Calu3 (cell line): ENCODE results near the gene HRCT1. TPM values are rescaled to one million over a fixed set of nuclear protein-coding genes. Genes with fewer than 3 reads are reported as not detected.

Experiments
- BruUV-seq: library from RNA; stranded (reverse); fragments of 400-500 nt; replicated peaks from 2 replicates; lab custom pipeline; 2021; lab: Mats Ljungman, UMichigan
- CTCF ChIA-PET: fragments of 300-600 bp; sonication (Branson Sonifier 250); formaldehyde crosslinking; loops from one replicate; lab custom pipeline; 2022; ENCODE audit warnings: antibody characterized with exemption; lab: Charles Lee
- DNase-seq: peaks from one replicate; pipeline ENCODE4 v3.0.0; 2022
- H3K27ac Mint-ChIP-seq: one replicate; pipeline ENCODE4 v1.8.0; 2022; ENCODE audit warnings: mixed read lengths; ENCODE audit not compliant: unreplicated experiment
- H3K27me3 Mint-ChIP-seq: one replicate; pipeline ENCODE4 v1.8.0; 2022; ENCODE audit warnings: mixed read lengths; ENCODE audit not compliant: unreplicated experiment
- H3K36me3 Mint-ChIP-seq: one replicate; pipeline ENCODE4 v1.8.0; 2022; ENCODE audit warnings: mild to moderate bottlenecking, moderate library complexity, mixed read lengths; ENCODE audit not compliant: insufficient read depth, unreplicated experiment
- H3K4me1 Mint-ChIP-seq: one replicate; pipeline ENCODE4 v1.8.0; 2022; ENCODE audit warnings: mild to moderate bottlenecking, low read depth, mixed read lengths; ENCODE audit not compliant: unreplicated experiment
- H3K4me3 Mint-ChIP-seq: one replicate; pipeline ENCODE4 v1.8.0; 2022; ENCODE audit warnings: mild to moderate bottlenecking, low read depth, moderate library complexity, mixed read lengths; ENCODE audit not compliant: unreplicated experiment
- H3K9me3 Mint-ChIP-seq: one replicate; pipeline ENCODE4 v1.8.0; 2022; ENCODE audit warnings: low read depth, mixed read lengths; ENCODE audit not compliant: unreplicated experiment
- intact Hi-C: fragments of 100-400 bp; cut with micrococcal nuclease; formaldehyde crosslinking; loops from one replicate; pipeline ENCODE4 v1.10.0; 2022; ENCODE audit not compliant: unreplicated experiment
- total RNA-seq: library from RNA; stranded (reverse); gene quantifications from 2 replicates; pipeline ENCODE4 v1.2.3, GENCODE V29; 2022
- TF ChIP-seq, protein P1 (sequence below): fragments of 200-600 bp; IDR thresholded peaks from one replicate; pipeline ENCODE4 v1.8.0; 2022; ENCODE audit warnings: antibody characterized with exemption; ENCODE audit not compliant: unreplicated experiment

HRCT1 gene
- total RNA-seq, 1 experiment from 2014 or later: 0.90 TPM

DNA sequence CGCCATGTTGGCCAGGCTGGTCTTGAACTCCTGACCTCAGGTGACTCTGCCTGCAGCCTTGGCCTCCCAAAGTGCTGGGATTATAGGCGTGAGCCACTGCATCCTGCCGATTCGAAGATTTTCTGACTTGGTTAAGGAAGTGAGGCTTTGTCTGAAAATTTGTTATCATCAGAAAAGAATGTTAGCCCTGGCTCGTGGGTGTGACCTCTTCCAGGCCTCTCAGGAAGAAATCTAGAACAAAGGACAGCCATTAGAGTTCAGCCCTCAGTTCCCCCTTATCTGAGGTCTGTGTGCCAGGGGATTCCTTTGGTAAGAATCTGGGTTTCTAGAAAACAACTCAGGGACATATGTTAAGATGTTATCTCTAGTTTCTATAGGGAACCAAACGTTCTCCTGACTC, 45.7 kb downstream of the HRCT1 start:
- intact Hi-C loops: no loop called here
- DNase-seq: no peak
- CTCF ChIA-PET: no interaction called here
- Mint-ChIP-seq H3K27ac (no peak overlapping the region), H3K4me1 (peaks cover 13% of the 10 kb centered on the region), H3K27me3 (peaks cover 7% of the 10 kb centered on the region), H3K9me3 (no peaks in the 10 kb centered on the region), H3K36me3 (no peaks in the 10 kb centered on the region), H3K4me3 (no peak overlapping the region)
- TF ChIP-seq, protein P1, sequence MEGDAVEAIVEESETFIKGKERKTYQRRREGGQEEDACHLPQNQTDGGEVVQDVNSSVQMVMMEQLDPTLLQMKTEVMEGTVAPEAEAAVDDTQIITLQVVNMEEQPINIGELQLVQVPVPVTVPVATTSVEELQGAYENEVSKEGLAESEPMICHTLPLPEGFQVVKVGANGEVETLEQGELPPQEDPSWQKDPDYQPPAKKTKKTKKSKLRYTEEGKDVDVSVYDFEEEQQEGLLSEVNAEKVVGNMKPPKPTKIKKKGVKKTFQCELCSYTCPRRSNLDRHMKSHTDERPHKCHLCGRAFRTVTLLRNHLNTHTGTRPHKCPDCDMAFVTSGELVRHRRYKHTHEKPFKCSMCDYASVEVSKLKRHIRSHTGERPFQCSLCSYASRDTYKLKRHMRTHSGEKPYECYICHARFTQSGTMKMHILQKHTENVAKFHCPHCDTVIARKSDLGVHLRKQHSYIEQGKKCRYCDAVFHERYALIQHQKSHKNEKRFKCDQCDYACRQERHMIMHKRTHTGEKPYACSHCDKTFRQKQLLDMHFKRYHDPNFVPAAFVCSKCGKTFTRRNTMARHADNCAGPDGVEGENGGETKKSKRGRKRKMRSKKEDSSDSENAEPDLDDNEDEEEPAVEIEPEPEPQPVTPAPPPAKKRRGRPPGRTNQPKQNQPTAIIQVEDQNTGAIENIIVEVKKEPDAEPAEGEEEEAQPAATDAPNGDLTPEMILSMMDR: no peak
- BruUV-seq: no TSS peak

DNA sequence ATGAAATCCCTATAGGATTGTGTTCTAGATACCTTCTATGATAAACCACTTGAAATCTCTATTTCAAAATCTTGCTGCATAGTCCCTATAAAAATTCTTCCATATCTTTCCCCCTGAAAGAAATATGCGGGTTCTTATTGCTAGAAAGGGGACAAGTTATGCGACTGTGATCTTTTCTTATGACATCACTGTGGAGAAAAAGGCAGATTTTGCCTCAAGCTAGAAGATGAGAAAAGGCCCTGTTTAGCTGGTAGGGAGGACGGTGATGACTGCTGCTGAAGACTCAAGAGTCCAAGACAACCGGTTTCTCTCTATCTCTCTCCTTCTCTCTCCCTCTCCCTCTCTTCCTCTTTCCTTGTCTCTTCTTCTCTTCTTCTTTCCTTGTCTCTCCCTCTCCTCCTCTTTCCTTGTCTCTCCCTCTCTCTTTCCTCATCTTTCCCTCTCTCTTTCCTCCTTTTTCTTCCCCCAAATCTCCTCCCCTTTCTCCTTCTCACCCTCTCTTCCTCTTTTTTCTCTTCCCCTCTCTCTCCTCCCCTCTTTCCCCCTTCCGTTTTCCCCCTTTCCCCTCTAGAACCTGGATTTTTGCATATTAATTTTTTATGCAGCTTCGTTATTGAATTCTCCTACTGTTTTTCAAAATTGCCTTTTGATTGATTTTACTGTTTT, 46.7 kb downstream of the HRCT1 start:
- peaks cover 13% of the 10 kb centered on the region for H3K4me1 Mint-ChIP-seq
- H3K4me3 Mint-ChIP-seq: no peak overlapping the region
- H3K36me3 Mint-ChIP-seq: no peaks in the 10 kb centered on the region
- DNase-seq: no peak
- TF ChIP-seq, protein P1: no peak
- H3K9me3 Mint-ChIP-seq: no peaks in the 10 kb centered on the region
- no peak overlapping the region for H3K27ac Mint-ChIP-seq
- intact Hi-C loops: no loop called here
- no TSS peak for BruUV-seq
- H3K27me3 Mint-ChIP-seq: peaks cover 16% of the 10 kb centered on the region
- CTCF ChIA-PET: no interaction called here

DNA sequence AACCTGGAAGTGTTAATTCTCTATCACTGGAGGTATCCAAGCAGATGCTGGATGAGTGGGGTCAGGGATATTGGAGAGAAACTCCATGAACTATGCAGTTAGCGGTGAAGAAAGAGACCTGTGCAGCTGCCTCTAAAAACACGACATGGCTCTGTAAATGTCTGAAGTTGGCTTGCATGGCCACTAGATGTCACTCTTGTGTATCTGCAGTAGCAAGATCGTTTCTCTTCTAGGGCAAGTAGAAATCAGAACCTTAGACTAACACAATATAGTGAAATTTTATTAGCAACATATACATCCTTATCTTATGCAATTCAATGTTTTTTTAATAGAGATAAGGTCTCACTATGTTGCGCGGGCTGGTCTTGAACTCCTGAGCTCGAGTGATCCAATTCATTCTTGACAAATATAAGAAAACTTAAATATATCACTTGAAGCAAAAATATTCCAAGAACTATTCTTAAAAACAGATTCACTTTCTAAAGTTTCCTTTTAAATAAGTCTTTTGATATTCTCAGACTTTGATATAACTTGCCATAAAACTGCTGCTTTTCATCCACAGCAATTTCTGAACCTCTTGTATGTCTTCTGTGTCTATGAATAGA, 49.0 kb downstream of the HRCT1 start:
- H3K27ac Mint-ChIP-seq: no peak overlapping the region
- intact Hi-C loops: loop anchor here (1.0 kb wide), 1 partner anchor 68 kb away; no protein-coding TSS in a partner anchor

DNA sequence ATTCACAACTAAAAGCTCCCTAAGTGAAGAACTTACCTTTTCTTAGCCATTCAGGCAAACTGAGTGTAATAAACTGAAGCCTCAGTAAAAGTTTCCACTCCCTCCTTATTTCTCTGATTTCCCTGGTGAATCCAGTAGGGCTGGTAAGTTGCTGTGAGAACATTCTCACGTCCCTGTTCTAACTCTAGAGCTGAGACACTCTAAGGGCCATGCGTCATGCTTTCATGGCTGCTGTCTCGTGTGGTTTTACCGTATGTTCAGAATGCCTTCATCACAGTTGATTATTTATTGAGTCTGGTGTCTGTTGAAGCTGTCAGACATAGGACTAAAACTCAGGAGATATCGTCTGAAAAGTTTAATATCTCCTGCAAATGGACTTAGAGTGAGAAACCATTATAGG, 50.6 kb downstream of the HRCT1 start:
- H3K4me1 Mint-ChIP-seq: no peaks in the 10 kb centered on the region
- TF ChIP-seq, protein P1: no peak
- intact Hi-C loops: no loop called here
- H3K27ac Mint-ChIP-seq: no peak overlapping the region
- CTCF ChIA-PET: no interaction called here
- peaks cover 54% of the 10 kb centered on the region for H3K27me3 Mint-ChIP-seq
- no peak overlapping the region for H3K4me3 Mint-ChIP-seq
- no peaks in the 10 kb centered on the region for H3K9me3 Mint-ChIP-seq
- no TSS peak for BruUV-seq
- DNase-seq: no peak
- H3K36me3 Mint-ChIP-seq: no peaks in the 10 kb centered on the region

More for the DNA sequence above, 49.0 kb downstream of the HRCT1 start:
- H3K27me3 Mint-ChIP-seq: peaks cover 40% of the 10 kb centered on the region
- CTCF ChIA-PET: no interaction called here
- no TSS peak for BruUV-seq
- DNase-seq: peak; percentile 34
- no peaks in the 10 kb centered on the region for H3K9me3 Mint-ChIP-seq
- H3K4me1 Mint-ChIP-seq: no peaks in the 10 kb centered on the region
- no peaks in the 10 kb centered on the region for H3K36me3 Mint-ChIP-seq
- no peak overlapping the region for H3K4me3 Mint-ChIP-seq
- TF ChIP-seq, protein P1: peak; percentile 58

Other genes with a start within 250 kb of the HRCT1 start
- gene RMRP, start 248.2 kb upstream of the HRCT1 start, total RNA-seq: 8,471 and 11,520 TPM in 2 replicates
- gene CCDC107, start 247.9 kb upstream of the HRCT1 start, total RNA-seq: 7.9 and 8.0 TPM in 2 replicates
- gene ARHGEF39, start 241.0 kb upstream of the HRCT1 start, total RNA-seq: 14.2 and 15.4 TPM in 2 replicates
- gene CA9, start 232.3 kb upstream of the HRCT1 start, total RNA-seq: 0.64 and 0.76 TPM in 2 replicates
- gene TPM2, start 216.3 kb upstream of the HRCT1 start, total RNA-seq: 138 and 145 TPM in 2 replicates
- gene TLN1, start 174.0 kb upstream of the HRCT1 start, total RNA-seq: 91.1 and 98.7 TPM in 2 replicates
- 26.5 and 29.4 TPM in 2 replicates for gene CREB3, start 173.5 kb upstream of the HRCT1 start, total RNA-seq
- gene GBA2, start 157.0 kb upstream of the HRCT1 start, total RNA-seq: 62.4 and 62.7 TPM in 2 replicates
- 26.6 and 31.6 TPM in 2 replicates for gene RGP1, start 156.9 kb upstream of the HRCT1 start, total RNA-seq
- not detected in 2 replicates for gene MSMP, start 151.9 kb upstream of the HRCT1 start, total RNA-seq
- gene NPR2, start 114.6 kb upstream of the HRCT1 start, total RNA-seq: 16.8 and 19.2 TPM in 2 replicates
- gene SPAG8, start 93.9 kb upstream of the HRCT1 start, total RNA-seq: 0.97 and 1.2 TPM in 2 replicates
- gene HINT2, start 91.2 kb upstream of the HRCT1 start, total RNA-seq: 33.9 and 39.7 TPM in 2 replicates
- not detected in 2 replicates for gene FAM221B, start 77.5 kb upstream of the HRCT1 start, total RNA-seq
- 2.5 and 3.7 TPM in 2 replicates for gene TMEM8B, start 77.0 kb upstream of the HRCT1 start, total RNA-seq
- gene OR13J1, start 35.8 kb upstream of the HRCT1 start, total RNA-seq: not detected in 2 replicates
- gene SPAAR, start 3.3 kb downstream of the HRCT1 start, total RNA-seq: not detected in 2 replicates
- gene OR2S2, start 52.0 kb downstream of the HRCT1 start, total RNA-seq: not detected in 2 replicates
- gene RECK, start 130.7 kb downstream of the HRCT1 start, total RNA-seq: 0.54 and 1.1 TPM in 2 replicates
- 0.19 and 0.24 TPM in 2 replicates for gene GLIPR2, start 230.5 kb downstream of the HRCT1 start, total RNA-seq